HG03469 (cell line): ENCODE data around the gene PSMG2.
"Not testable (repeated sequence)": the region's sequence is repeated elsewhere in the genome, so short reads cannot be mapped to it uniquely, and the experiment has no call there.

ENCODE experiments used
- ATAC-seq: cut with Tn5 transposase; IDR thresholded peaks from one replicate; pipeline ENCODE4 v1.9.1; 2021; ENCODE audit warnings: mild to moderate bottlenecking, moderate library complexity, moderate number of reproducible peaks; ENCODE audit not compliant: unreplicated experiment

The PSMG2 gene

GRCh38 chr18:12756619-12757239 is 53.9 kb downstream of the PSMG2 start:
- ATAC-seq = not testable (repeated sequence)

DNA sequence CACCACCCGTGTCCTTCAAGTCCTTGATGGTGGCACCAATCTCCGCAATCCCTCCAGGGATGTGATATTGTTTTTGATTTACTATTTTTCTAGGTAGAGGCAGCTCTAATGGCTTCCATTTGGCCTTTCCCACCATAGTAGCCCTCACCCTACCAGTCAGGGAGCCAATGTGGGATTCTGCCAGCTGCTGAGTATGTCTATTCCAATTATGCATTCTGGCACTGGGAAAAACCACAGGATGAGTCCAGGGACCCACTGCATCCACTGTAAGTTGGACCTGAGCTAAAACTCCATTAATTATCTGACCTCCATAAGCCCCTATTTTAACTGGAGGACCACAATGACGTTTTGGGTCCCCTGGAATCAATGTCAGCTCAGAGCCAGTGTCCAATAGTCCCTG is 55.7 kb downstream of the PSMG2 start:
- ATAC-seq = not testable (repeated sequence)

- ATAC-seq = no peak
Observed at GRCh38 chr18:12765126-12765525, 62.3 kb downstream of the PSMG2 start.

DNA sequence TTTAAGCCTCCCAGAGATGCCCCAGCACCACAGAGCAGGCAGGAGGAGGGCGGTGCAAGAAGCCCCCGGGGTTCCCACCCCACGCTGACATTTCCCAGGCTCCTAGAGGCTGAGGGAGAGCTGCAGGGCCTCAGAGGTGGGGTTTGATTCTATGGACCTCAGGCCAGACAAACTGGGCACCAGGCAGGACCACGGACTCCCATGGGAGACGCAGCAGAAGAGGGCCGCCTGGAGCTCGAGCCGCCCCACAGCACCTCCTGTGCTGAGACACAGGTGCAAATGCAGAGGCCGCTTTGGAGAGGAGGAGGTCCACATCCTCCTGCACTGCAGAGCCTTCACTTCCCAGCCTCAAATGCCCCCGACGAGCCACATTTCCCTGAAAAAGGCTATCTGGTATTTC is 62.7 kb downstream of the PSMG2 start:
- no peak for ATAC-seq

DNA sequence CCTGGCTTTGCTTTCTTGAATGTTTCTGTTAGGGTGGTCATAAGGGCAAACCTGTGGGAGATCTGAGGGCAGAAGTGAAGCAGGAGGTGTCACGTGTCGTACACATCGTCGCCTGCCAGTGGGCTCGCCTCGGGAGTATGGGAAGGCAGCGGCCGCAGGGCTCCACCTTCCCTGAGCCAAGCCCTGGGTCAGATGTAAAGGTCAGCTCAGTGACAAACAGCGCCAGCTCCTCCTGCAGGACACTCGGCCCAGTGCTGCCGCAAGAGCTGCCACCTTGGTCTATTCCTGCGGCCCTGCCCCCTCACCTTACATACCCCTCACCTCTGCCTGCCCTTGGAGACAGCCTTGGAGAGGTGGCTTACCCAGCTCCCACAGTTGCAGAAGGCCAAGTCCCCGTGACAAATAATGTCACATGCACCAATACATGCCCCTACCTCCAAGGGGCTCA is 64.2 kb downstream of the PSMG2 start:
- ATAC-seq = no peak

DNA sequence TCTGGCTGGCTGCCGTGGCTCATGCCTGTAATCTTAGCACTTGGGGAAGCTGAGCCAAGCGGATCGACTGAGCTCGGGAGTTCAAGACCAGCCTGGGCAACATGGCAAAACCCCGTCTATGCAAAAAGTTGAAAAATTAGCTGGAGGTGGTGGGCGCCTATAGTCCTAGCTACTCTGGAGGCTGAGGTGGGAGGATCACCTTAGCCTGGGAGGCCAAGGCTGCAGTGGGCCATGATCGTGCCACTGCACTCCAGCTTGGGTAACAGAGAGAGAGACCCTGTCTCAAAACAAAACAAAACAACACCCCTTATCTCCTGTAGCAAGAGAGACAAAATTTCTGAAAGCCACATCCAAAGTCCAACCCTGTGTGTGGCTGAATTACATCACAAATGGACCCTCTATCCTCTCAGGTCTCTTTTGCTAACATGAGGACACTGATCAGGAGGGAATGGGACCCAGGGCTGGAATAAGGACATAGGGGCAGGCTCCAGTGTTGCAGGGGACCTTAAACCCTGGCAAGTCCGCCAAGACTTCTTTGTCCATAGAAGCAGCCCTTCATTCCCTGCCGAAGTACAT is 64.8 kb downstream of the PSMG2 start:
- no peak for ATAC-seq

DNA sequence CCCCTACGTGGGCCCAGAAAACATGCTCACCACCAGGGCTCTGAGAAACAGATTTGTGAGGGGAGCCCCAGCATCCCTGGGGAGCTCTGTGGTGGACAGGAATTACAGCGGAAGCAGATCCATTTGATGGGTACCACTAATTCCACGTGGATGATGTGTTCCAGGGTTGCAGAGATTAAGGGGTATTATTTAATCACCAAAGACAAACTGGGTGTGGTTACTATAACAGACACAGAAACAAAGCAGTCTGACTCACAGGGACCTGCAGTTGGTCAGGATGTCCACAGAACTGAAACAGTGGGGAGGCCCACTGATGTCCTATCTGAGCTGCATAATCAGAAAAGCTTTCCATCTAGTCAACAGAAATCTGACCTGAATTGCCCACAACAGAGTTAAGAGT is 65.8 kb downstream of the PSMG2 start:
- ATAC-seq = no peak

GRCh38 chr18:12769136-12769535 is 66.3 kb downstream of the PSMG2 start:
- no peak for ATAC-seq

- ATAC-seq = no peak
Observed at GRCh38 chr18:12769644-12770440, 67.0 kb downstream of the PSMG2 start.

GRCh38 chr18:12770469-12771219 is 67.8 kb downstream of the PSMG2 start:
- no peak for ATAC-seq

GRCh38 chr18:12772111-12772510 is 69.3 kb downstream of the PSMG2 start:
- no peak for ATAC-seq

DNA sequence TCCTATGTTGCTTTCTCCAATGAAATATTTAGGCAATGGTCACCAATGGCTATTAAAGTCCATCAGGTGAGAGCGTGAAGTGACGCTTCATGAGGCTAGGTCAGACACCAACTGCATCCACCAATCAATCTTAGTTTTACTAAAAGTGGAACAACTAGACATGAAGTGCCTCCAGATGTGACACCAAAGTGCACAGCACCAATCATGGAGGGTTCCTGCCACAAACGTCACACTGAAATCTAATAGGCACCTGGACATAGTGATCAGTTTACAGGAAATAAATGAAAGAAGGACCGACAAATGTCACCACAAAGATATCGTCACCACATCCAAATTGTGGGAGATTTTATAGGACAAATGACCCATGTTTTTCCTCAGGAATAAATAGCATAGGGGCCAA is 70.5 kb downstream of the PSMG2 start:
- ATAC-seq = no peak

GRCh38 chr18:12774982-12775381 is 72.1 kb downstream of the PSMG2 start:
- ATAC-seq = no peak
